ENCODE results near the gene C1QC. TPM values are rescaled to one million over a fixed set of nuclear protein-coding genes. Genes with fewer than 3 reads are reported as not detected.

C1QC gene
- total and polyA plus RNA-seq, 2 experiments from 2014 or later: not detected

- H3K27me3 Mint-ChIP-seq (ENCODE audit: insufficient read depth, low read depth, poor library complexity): peaks cover 7% of the 10 kb centered on the region
- TF ChIP-seq ZNF114 (CRISPR knock-in tag; IDR thresholded peaks at IDR 0.05) (no peak), CREB1 (CRISPR knock-in tag; IDR thresholded peaks at IDR 0.05; ENCODE audit: low read depth) (no peak), NANOG (IDR thresholded peaks at IDR 0.05; ENCODE audit: borderline replicate concordance) (no peak), ZNF331 (CRISPR knock-in tag; IDR thresholded peaks at IDR 0.05; ENCODE audit: low read depth) (no peak), JUNB (IDR thresholded peaks at IDR 0.05; ENCODE audit: unreplicated experiment) (no peak), ZNF462 (CRISPR knock-in tag; IDR thresholded peaks at IDR 0.05) (no peak), POLR2AphosphoS5 (IDR thresholded peaks at IDR 0.05; ENCODE audit: low read depth) (no peak), STAT1 (IDR thresholded peaks at IDR 0.05; ENCODE audit: unreplicated experiment) (no peak), REST (IDR thresholded peaks at IDR 0.05; ENCODE audit: unreplicated experiment) (no peak), CTCF (conservative IDR thresholded peaks at IDR 0.05; ENCODE audit: low read depth in 2 of 2) (no peak)
- Histone ChIP-seq H3K36me3 (ENCODE audit: insufficient read depth) (no peaks in the 10 kb centered on the region), H3K27me3 (ENCODE audit: insufficient read depth) (no peaks in the 10 kb centered on the region), H4K20me1 (replicated peaks; ENCODE audit: insufficient read depth) (no peaks in the 10 kb centered on the region; the same call in 1 of the 2 replicates), H3F3A (replicated peaks; ENCODE audit: low read depth) (no peaks in the 10 kb centered on the region), H3K27ac (ENCODE audit: low read depth) (no peak overlapping the region), H3K79me2 (replicated peaks; ENCODE audit: insufficient read depth) (no peaks in the 10 kb centered on the region), H3K9me2 (ENCODE audit: insufficient read depth) (no peaks in the 10 kb centered on the region), H3K4me1 (ENCODE audit: insufficient read depth) (no peaks in the 10 kb centered on the region), H3K4me3 (no peak overlapping the region), H2AFZ (no peak overlapping the region), H3K4me2 (no peak overlapping the region)
- ATAC-seq (no peak), DNase-seq (ENCODE audit: low spot score) (no peak)
- no peaks in the 10 kb centered on the region for H3K36me3 Mint-ChIP-seq (ENCODE audit: low read depth)
- peaks cover 3% of the 10 kb centered on the region; the same call in 2 of the 3 replicates for H3K4me1 Mint-ChIP-seq
- no peak overlapping the region for H3K4me3 Mint-ChIP-seq
- no peak overlapping the region for H3K27ac Mint-ChIP-seq
- no peaks in the 10 kb centered on the region; the same call in 2 of the 3 replicates for H3K9me3 Mint-ChIP-seq
Observed at GRCh38 chr1:22694172-22694571, 50.7 kb downstream of the C1QC start.
